ELF-1 (cell line): ENCODE data around the gene PCDHAC2.

ENCODE experiments used
- DNase-seq: peaks from one replicate; pipeline ENCODE4 v3.0.0-alpha.2; 2016; ENCODE audit warnings: low read depth, low spot score

The PCDHAC2 gene

GRCh38 chr5:140966293-140967225, at the start of gene PCDHAC2:
Gene PCDHAC2 (plus strand): TSS chr5:140966476. CDS start chr5:140966767, 291 bp downstream.
- peak; percentile 87 for DNase-seq

GRCh38 chr5:140923601-140924000, 42.7 kb upstream of the PCDHAC2 start:
- no peak for DNase-seq

DNA sequence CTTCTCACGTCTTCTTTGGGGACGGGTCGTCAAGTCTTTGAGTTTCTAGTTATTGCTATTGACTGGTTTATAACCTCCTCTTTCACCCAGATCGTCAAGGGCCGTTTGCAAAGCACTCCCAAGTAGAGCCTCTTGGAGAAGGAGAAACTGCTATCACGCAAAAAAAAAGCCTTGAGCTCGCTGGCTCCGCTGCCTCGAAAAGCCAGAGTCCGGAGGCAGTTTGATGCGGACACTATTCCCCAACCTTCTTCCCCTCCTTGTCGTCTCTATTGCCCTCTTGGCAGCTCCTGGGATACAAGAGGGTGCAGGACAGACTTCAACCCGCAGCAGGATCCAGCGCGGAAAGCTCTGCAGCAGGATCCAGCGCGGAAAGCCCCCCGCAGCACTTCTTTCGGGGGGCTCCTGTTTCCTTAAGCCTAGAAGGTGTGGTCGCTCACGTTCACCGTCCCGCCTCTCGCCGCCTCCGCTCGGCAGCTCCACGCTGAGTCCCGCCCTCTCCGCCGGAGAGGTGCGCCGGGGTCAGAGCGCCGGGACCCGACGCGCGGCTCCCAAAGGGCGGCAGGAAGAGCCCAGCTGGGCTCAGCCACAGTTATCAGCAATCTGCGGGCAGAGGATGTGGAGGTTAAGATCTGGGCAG, 40.4 kb upstream of the PCDHAC2 start, which contains the start of gene PCDHAC1:
TSS of gene PCDHAC1 (plus strand) at position 494 of the 637 bp plus-strand sequence. CDS start 594 bp downstream, outside the sequence.
- no peak for DNase-seq

GRCh38 chr5:140926443-140927227, 39.6 kb upstream of the PCDHAC2 start:
- DNase-seq = peak; percentile 99

GRCh38 chr5:140927228-140927573, 39.1 kb upstream of the PCDHAC2 start:
- DNase-seq = peak; percentile 72

GRCh38 chr5:140934964-140935606, 31.2 kb upstream of the PCDHAC2 start:
- DNase-seq = no peak

DNA sequence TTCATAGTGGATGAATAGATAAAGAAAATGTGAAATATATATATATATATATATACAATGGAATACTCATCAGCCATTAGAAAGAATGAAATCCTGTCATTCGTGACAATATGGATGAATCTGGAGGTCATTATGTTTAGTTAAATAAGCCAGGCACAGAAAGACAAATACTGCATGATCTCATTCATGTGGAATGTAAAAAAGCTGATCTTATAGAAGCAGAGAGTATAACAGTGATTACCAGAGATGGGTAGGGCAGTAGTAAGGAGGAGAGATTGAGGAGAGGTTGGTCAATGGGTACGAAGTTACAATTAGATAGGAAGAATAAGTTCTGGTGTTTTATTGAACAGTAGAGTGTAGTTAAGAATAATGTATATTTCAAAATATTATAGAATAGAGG, 19.7 kb upstream of the PCDHAC2 start:
- no peak for DNase-seq

DNA sequence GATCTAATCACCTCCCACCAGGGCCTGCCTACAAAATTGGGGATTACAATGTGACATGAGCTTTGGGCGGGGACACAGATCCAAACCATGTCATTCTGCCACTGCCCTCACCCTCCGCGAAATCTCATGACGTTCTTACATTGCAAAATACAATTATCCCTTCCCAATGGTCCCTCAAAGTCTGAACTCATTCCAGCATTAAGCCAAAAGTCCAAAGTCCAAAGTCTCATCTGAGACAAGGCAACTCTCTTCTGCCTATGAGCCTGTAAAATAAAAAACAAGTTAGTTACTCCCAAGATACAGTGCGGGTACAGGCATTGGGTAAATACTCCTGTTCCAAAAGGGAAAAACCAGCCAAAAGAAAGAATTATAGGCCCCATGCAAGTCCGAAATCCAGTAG, 14.6 kb upstream of the PCDHAC2 start:
- no peak for DNase-seq

GRCh38 chr5:140953234-140953633, 13.0 kb upstream of the PCDHAC2 start:
- no peak for DNase-seq

DNA sequence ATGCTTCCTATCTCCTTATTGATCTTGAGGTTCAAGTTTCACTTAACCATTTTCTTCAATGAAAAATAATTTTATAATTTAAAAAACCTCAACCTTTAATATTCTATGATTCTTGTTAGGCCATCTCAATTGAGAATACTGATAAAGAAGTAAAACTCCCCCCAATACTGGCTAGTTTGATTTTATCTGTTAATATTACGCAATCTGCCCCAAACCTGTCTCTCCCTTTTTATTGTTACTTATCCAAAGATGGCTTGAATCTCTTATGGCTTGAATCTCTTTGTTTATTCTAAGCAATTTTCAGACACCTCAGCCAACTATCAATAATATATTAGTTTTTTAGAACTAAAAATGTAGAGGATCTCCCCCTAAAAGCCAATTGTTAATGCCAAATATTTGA, 4.1 kb upstream of the PCDHAC2 start:
- DNase-seq = no peak

GRCh38 chr5:140964356-140964755, 1.9 kb upstream of the PCDHAC2 start:
- no peak for DNase-seq

GRCh38 chr5:140965905-140966292, 377 bp upstream of the PCDHAC2 start:
- DNase-seq = no peak

GRCh38 chr5:140967226-140967893, 1.1 kb downstream of the PCDHAC2 start:
- no peak for DNase-seq

- DNase-seq = no peak
These were observed 3.6 kb downstream of the PCDHAC2 start for GRCh38 chr5:140969880-140970279.

DNA sequence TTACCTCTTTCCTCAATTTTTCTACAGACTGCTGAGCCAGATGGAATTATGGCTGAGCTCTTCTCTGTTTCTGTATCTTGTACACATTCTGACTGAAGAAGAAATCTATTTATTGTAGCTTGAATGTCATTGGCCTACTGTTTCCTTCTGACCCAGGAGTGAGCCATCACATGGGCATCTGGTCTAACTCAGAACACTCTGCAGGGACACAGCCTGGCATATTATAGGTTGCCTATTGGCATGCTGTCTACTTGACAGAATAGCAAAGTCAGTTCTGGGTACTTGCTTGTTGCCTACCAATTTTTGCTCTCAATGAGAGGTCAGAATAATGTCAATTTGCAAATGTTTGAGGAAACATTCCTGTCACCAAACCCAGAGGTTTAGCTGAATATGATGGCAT, 7.3 kb downstream of the PCDHAC2 start:
- DNase-seq = no peak

GRCh38 chr5:140977003-140977402, 10.7 kb downstream of the PCDHAC2 start:
- no peak for DNase-seq

GRCh38 chr5:140978260-140978659, 12.0 kb downstream of the PCDHAC2 start:
- no peak for DNase-seq

GRCh38 chr5:140978983-140979382, 12.7 kb downstream of the PCDHAC2 start:
- DNase-seq = no peak

- no peak for DNase-seq
These were observed 15.9 kb downstream of the PCDHAC2 start for GRCh38 chr5:140982083-140982716.

DNA sequence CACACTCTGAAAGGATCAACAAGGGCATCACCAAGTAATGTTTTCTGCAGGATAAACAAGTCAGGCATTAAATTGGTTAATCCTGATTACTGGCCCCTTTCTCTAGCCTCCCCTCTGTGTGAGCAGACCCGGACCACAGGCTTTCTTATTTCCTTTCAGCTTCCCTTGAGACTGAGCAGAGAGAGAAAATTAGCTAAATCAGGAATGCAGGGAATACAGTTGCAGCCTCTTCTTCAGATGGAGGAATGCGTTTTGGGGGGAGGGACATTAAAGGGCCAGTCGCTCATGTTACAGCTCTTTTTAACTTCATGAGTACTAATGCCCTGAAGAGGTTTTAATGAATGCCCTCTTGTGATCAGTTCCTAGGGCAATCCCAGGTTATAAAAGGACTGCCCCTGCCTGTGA, 19.8 kb downstream of the PCDHAC2 start:
- peak; percentile 95 for DNase-seq

DNA sequence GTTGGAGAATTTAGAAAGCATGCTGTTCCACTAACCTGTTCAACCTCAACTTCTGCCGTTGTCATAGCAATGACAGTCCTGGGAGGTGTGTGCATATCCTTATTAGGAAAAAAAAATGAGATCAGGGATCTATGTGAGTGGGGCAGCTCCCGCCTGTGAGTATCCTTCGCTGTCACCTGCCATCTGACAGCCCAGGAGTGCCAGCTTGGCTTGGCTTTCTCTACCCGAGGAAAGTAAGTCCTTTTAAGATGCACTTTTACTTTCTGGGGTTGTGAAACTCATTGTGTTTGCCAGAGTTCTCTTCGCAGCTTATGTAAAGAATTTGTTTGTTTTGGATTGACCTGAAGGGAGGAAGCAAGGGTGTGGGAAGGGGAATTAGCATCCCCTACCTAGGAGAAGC, 21.8 kb downstream of the PCDHAC2 start:
- peak; percentile 64 for DNase-seq
